Upper lobe of right lung (tissue), 1 donor: ENCODE data around the gene PLIN1. TPM values are rescaled to one million over a fixed set of nuclear protein-coding genes. Genes with fewer than 3 reads are reported as not detected.

Experiments used
- ATAC-seq: fragments of 200-7000 bp; cut with Tn5 transposase; one replicate; pipeline ENCODE4 v1.9.1; 2020; ENCODE audit warnings: mild to moderate bottlenecking, moderate library complexity
- DNase-seq: peaks from one replicate; pipeline ENCODE4 v3.0.0-alpha.2; 2020
- H3K27ac ChIP-seq: fragments of 200-600 bp; one replicate; pipeline ENCODE4 v1.8.0; 2022
- H3K27me3 ChIP-seq: fragments of 200-600 bp; one replicate; pipeline ENCODE4 v1.8.0; 2022; ENCODE audit warnings: mild to moderate bottlenecking
- H3K36me3 ChIP-seq: fragments of 200-600 bp; one replicate; pipeline ENCODE4 v1.8.0; 2022
- H3K4me1 ChIP-seq: fragments of 200-600 bp; one replicate; pipeline ENCODE4 v1.8.0; 2022
- H3K4me3 ChIP-seq: fragments of 200-600 bp; one replicate; pipeline ENCODE4 v1.8.0; 2022; ENCODE audit warnings: mild to moderate bottlenecking
- H3K9me3 ChIP-seq: fragments of 200-600 bp; one replicate; pipeline ENCODE4 v1.8.0; 2022
- CTCF ChIP-seq: fragments of 200-600 bp; IDR thresholded peaks from one replicate; pipeline ENCODE4 v1.8.0; 2022; ENCODE audit warnings: antibody characterized with exemption
- intact Hi-C: fragments of 100-400 bp; cut with DNase I; formaldehyde crosslinking; loops from one replicate; pipeline ENCODE4 v1.11.0; 2022
- total RNA-seq: library from RNA; stranded (reverse); fragmentation: NEBNext Ultra II Directional; extraction: Animal tissue kit (Norgen Biotek cat#: 25700); gene quantifications from one replicate; pipeline ENCODE4 v1.2.1, GENCODE V29; 2021
- donor health status: DM: no; HTN: yes; CAD: no; lungs with severe emphysema.

PLIN1 gene
- total RNA-seq, 1 donor from 2014 or later = 1.1 TPM

- TF ChIP-seq CTCF = no peak
- peak; percentile 50 for ATAC-seq
Observed at GRCh38 chr15:89707577-89707976, 28.4 kb upstream of the PLIN1 start.

GRCh38 chr15:89704411-89704810, 25.2 kb upstream of the PLIN1 start:
- H3K27me3 ChIP-seq = no peaks in the 10 kb centered on the region
- ATAC-seq (no peak), DNase-seq (no peak)
- no peaks in the 10 kb centered on the region for H3K9me3 ChIP-seq
- no peak for TF ChIP-seq CTCF
- no peak overlapping the region for H3K4me3 ChIP-seq
- no peaks in the 10 kb centered on the region for H3K4me1 ChIP-seq
- no peaks in the 10 kb centered on the region for H3K36me3 ChIP-seq
- no peak overlapping the region for H3K27ac ChIP-seq
- intact Hi-C loops = no loop called here

More at GRCh38 chr15:89707577-89707976, 28.4 kb upstream of the PLIN1 start:
- no peaks in the 10 kb centered on the region for H3K27me3 ChIP-seq
- no peak for DNase-seq
- no peak overlapping the region for H3K27ac ChIP-seq
- no peaks in the 10 kb centered on the region for H3K36me3 ChIP-seq
- no peak overlapping the region for H3K4me3 ChIP-seq
- intact Hi-C loops = no loop called here
- H3K4me1 ChIP-seq = no peaks in the 10 kb centered on the region
- no peaks in the 10 kb centered on the region for H3K9me3 ChIP-seq

- no peak overlapping the region for H3K27ac ChIP-seq
- H3K4me3 ChIP-seq = no peak overlapping the region
- TF ChIP-seq CTCF = no peak
- intact Hi-C loops = no loop called here
- DNase-seq (no peak), ATAC-seq (no peak)
- H3K9me3 ChIP-seq = no peaks in the 10 kb centered on the region
- H3K27me3 ChIP-seq = no peaks in the 10 kb centered on the region
- H3K36me3 ChIP-seq = no peaks in the 10 kb centered on the region
- H3K4me1 ChIP-seq = no peaks in the 10 kb centered on the region
Observed at GRCh38 chr15:89695198-89695597, 16.0 kb upstream of the PLIN1 start.

GRCh38 chr15:89693696-89694095, 14.5 kb upstream of the PLIN1 start:
- H3K27ac ChIP-seq = no peak overlapping the region
- no peak for DNase-seq
- H3K27me3 ChIP-seq = no peaks in the 10 kb centered on the region
- no peak overlapping the region for H3K4me3 ChIP-seq
- no peaks in the 10 kb centered on the region for H3K36me3 ChIP-seq
- no peak for TF ChIP-seq CTCF
- intact Hi-C loops = no loop called here
- H3K4me1 ChIP-seq = peaks cover 8% of the 10 kb centered on the region
- no peak for ATAC-seq
- H3K9me3 ChIP-seq = no peaks in the 10 kb centered on the region

GRCh38 chr15:89693091-89693490, 13.9 kb upstream of the PLIN1 start:
- Histone ChIP-seq H3K36me3 (no peaks in the 10 kb centered on the region), H3K27ac (no peak overlapping the region), H3K4me1 (peaks cover 8% of the 10 kb centered on the region), H3K4me3 (no peak overlapping the region), H3K9me3 (no peaks in the 10 kb centered on the region), H3K27me3 (no peaks in the 10 kb centered on the region)
- intact Hi-C loops = no loop called here
- ATAC-seq (no peak), DNase-seq (no peak)
- no peak for TF ChIP-seq CTCF
